Fibroblast of peridontal ligament (primary cell): Measurements from ENCODE around the gene SMIM22.

Source experiments
- DNase-seq: peaks from one replicate; pipeline ENCODE4 v3.0.0-alpha.2; 2010; ENCODE audit errors: extremely low read depth

The SMIM22 gene

DNA sequence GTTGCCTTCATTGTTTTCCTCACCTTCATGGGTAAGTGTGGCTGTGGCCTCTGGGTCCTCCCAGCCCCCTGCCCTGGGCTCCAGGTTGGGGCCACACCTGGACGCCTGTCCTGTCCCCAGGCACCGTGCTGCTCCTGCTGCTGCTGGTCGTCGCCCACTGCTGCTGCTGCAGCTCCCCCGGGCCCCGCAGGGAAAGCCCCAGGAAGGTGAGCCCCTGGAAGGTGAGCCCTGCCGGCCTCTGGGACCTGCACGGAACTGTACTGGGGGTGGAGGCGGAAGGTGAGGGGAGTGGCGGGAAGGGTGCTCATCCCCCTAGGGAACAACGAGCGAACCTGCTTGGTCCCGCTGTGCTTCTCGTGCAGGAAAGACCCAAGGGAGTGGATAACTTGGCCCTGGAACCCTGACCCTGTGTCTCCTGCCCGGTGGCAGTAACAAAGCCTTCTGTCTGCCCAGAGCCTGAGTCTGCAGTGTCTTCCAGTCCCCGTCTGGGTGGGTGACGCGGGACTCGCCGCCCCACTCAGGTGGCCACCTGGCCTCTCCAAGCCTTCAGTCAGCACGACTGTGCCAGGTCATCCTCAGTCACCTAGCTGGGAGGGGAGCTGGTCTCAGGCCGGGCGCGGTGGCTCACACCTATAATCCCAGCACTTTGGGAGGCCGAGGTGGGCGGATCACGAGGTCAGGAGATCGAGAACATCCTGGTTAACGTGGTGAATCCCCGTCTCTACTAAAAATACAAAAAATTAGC is 831 bp downstream of the SMIM22 start:
- DNase-seq, result no peak

DNA sequence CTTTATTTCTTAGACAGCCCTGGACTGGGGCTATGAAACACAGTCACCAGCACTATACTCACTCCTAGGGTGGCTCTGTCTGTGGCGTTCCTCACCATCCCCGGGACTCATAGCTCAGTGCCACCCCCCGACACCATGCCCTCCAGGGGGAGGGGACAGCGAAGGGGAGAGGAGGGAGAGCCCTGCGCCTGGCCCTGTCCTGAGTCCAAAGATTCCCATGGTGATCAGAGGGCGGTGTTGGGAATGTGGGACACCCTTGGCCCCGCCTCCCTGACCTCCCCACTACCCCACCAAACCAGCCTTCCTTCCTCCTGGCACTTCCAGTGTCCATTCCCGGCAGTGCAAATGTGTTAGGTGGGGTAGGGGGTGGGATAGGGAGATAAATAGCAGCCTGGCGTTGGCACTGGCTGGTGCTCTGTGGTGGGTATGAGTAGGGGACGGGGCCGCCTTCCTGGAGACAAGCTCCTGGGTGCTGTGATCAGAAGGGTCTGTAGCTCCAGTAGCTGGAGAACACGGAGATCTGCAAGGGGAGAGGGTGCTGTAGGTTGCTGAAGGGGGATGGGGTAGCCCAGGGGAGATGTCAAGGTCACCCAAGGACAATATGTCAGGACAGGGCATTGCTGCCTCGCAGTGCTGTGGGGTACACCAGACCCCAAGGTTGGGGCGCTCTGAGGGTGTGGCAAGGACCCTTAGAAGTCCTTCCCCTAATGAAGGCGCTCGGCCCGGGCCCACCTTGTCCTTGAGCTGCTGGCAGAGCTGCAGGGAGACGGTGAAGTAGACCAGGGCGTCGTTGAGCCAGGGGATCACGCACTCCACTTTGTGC is 2.0 kb downstream of the SMIM22 start:
- no peak for DNase-seq

DNA sequence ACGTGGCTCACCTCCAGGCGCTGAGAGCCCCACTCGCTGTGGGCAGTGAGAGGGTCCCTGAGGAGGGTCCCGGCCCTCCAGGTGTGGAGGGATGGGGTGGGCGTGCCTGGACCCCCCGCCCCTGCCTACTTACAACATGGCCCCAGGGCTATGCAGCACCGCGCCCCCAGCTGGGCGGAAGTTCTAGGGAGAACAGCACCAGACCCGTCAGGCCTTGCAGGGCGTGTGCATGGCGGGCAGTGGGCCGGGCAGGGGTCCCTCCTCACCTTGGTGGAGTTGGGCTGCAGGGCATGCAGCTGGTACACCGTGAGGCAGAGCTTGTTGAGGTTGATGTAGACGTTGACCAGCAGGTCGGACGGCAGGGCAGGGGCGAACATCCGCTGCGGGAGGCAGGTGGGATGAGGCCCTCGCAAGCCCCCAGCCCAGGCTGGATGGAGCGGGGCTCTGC is 2.7 kb downstream of the SMIM22 start:
- no peak for DNase-seq

DNA sequence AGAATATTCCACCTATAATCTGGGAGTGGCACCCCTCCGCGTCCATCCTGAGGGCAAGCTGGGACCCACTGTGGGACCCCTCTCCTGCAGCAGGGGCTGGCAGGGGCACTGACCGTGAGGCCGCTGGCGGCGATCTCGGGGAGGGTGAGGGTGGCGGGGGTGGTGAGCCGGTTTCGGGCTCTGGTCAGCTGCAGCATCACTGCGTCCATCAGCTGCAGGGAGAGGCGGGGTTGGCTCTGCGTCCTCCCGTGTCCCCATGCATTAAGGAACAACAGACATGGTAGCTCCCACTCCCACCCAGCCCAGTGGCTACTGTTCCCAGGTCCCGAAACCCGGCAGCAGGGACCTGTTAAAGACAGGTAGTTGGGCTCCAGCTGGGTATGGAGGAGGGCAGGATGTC is 3.3 kb downstream of the SMIM22 start:
- DNase-seq, result no peak

DNA sequence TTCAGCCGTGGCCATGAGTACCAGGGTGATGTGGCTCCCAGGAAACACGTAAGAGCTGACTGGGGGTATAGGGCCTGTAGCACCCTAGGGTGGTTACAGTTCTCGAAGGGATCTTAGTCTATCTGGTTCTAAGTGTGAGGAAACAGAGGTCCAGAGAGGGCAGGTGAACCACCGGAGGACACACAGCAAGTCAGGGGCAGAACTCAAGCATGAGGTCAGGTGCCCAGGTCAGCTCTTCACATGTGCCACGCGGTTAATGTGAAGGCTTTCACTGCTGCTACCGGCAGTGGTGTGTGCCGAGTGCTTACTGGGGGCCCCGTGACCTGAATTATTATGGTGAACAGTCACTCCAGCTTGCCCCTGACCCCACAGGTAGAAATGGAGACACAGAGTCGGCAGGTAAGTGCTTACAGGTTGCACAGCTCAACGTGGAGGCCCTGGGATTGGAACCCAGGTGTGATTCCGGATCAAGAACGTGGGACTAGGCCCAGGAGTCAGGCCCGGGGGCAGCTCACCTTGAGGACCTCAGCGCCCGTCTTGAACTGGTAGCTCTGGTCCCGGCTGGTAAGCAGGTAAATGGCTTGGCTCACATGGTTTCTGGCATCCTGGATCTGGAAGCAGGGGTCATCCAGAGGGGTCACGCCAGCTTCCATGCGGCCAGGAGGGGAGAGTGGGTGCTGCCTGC is 4.1 kb downstream of the SMIM22 start:
- no peak for DNase-seq

DNA sequence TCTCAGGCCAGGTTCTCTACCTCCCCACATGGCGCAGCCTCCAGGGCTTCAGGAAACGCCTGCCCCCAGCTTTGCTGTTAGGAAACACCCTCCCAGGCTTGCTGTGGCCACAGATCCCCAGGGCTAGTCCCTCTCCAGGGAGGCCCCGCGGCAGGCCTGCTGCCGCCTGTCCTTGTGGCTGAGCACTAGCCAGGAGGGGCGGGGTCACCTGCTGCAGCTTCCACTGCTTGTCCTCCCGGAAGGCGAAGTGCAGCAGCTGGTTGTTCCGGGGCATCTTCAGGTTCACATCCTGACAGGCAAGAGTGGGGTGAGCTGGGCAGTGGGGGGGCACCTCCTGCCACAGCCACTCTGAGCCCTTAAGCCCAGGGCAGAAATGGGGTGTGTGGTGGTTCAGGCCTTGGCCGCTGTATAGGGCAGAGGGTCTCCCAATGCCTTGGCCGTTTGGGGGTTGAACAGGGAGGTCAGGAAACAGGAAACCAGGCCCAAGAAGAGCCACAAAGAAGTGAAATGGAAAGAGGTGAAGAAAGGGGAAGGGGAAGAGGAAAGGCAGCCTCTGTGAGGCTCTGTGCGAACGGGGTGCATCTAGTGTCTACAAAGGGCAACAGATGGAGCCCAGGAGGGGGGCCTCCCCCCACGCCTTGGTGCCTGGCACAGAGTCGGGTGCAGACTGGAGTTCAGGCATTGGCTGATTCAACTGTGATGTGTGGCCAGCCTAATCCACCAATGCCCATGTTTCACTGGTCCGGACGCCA is 5.3 kb downstream of the SMIM22 start:
- DNase-seq, result no peak

DNA sequence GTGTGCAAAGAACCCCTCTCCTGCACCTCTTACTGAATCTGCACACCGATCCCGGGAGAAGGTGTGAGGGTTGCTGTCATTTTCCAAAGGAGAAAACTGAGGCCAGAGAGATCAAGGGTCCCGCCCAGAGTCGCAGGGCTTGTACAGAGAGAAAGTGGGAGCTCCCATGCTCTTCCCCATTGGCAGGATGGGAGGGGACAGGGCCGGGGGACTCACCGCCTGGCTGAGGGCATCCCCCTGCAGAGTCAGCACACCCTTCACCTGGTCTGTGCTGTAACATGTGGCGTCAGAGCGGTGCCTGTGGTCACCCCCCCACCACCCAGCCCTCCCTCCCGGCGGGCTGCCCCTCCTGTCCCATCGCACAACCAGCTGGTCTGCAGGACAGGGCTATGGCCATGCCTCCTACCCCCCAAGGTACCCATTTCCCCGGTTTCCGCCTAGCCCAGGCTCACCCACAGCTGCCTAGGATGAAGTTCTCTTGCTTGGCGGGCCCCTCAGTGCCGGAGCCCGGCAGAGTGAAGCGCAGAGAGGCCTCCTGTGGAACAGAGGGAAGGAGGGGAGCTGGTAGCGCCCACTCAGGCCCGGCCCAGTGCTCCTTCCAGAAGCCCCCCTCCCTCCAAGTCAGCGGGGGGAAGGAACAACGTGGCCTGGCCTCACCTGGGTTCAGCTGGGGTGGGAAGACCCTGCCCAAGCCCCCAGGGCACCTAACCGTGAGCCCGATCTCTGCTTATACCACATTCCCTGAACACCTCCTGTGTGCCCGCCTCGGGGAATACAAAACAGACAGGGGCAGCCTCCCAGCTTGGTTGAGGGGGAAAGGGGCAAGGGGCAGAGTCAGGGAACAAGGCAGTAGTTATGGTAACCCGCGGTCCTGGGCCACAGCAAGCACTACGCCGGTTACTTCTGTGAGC is 6.1 kb downstream of the SMIM22 start:
- no peak for DNase-seq

DNA sequence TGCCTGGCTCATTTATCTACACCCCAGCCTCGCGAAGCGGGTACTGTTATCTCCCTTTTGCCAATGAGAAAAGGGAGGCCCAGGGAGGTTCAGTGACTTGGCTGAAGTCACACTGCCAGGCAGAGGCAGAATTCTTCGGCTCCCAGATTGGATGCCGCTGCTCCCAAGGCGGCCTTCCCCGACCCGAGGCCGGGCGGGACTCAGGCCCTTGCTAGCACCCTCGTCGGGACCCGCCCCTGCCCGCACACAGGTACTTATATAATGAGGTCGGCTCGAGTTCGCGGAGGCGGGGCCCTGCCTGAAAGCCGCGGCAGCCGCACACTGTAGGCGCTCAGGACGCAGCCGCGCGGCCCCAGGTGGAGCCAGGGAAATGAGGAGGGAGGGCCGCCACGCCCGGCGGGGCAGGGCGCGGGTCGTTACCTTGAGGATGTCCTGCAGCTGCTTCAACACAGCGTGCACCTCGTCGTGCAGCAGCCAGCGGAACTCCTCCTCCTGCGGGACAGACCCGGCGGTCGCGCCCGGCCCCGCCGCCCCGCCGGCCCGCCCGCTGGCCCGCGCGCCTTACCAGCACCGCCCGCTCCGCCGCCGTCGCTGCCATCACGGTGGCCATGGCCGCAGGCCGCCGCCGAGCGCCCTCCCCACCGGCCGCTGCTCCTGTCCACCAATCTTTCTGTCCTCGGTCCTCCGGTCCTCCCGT is 6.9 kb downstream of the SMIM22 start, which contains the start of gene ROGDI:
Gene ROGDI (minus strand): TSS at position 672 of the 697 bp plus-strand sequence. CDS start 62 bp downstream, at position 610.
- peak; percentile 15 for DNase-seq

DNA sequence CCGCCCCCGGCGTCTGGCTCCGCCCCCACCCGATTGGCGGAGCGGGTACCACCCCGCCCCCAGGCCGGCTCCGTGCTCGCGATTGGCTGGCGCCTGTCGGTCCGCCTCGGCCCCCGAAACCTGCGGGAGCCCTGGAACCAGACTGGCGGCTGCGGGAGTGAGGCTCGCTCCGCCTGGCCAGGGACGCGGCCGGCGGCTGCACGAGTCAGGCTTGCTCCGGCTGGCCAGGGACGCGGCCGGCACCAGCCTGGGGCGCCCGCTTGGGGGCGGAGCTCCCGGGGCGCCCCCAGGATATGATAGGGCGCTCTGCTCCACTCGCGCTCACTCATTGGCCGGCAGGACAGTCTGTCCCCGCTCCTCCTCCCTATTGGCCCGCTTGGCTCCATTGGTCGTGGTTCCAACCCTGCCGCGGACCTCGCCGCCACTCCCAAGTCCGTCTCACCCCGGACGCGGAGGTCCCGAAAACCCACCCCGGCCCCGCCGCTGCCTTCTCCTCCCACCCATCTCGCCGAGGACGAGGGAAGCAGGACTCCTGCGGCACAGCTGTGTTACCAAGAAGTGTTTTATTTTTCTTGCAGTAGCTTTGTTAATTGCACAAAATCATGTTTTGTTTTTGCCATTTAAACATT is 7.6 kb downstream of the SMIM22 start:
- DNase-seq, result peak; percentile 84

DNA sequence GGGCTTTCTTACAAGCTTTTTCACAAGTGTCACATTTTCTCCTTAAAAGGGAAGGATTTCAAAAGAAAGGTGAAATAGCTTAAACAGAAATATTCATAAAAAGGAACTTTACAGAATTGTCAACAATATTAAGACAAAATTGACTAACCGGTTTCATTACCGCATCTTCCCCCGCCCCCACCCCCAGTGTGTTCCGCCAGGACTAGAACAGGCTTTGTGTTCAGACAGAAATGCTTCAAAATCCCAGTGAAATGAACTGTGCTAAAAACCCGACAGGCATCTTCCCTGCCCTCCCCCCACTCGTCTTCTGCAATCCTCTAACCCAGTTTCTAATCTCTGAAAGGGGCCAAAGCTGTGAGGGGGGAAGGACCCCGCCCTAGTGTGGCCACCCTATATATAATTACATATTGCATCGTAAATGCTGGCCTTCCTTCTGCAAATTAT is 8.3 kb downstream of the SMIM22 start:
- DNase-seq, result no peak

DNA sequence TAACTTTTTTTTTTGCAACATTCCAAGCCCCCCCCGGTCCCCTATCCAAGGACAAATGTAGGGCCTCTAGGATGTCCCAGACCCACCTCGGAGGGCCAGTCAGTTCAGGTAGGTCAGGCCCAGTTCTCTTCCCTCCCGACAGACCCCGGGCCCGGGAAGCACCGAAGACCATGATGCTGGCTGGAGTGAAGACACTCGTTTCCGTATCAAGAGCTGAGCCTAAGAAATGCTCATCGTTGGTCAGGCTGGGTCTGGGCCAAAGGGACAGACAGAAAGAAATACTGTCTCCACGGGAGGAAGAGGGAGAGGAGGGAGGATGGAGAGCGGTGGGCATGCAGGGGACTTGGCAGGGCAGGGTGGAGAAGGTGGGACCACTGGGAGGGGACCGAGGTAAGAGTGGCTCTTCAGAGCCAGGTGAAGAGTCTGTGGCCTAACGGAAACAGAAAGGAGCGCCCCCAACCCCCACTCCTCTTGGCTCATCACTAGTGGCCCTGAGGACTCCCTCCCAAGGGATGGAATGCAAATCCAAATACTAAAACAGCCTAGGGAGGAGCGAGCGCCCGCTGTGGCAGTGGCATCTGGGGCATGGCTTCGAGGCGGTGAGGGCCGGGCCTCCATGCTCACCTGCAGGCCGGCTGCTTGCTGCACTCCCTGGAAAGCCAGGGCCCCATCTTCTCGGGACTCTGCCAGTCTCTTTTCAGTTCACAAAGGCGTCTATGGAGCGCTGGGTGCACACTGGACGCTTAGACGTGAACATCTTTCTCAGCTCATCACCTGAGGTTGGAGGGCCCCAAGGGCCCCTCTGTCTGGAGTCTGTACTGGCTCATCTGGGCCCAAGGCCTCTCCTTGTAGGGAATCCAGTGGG is 9.0 kb downstream of the SMIM22 start:
- no peak for DNase-seq

DNA sequence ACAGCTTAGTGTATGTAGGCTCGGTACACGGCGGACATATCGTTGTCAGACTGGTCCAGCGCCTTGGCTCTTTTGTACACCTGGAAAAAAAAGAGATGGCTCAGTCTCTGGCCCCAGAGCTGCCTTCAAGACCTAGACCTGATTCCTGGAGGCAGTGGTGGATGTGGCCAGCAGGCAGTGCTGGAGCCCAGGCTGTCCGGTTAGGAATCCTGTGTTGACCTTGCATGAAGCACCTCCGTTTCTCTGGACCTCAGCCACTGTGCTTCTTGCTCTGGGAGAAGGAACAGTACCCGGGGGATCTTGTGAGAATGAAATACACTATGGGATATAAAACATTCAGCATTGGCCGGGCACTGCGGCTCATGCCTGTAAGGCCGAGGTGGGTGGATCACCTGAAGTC is 10.1 kb downstream of the SMIM22 start:
- DNase-seq, result no peak

DNA sequence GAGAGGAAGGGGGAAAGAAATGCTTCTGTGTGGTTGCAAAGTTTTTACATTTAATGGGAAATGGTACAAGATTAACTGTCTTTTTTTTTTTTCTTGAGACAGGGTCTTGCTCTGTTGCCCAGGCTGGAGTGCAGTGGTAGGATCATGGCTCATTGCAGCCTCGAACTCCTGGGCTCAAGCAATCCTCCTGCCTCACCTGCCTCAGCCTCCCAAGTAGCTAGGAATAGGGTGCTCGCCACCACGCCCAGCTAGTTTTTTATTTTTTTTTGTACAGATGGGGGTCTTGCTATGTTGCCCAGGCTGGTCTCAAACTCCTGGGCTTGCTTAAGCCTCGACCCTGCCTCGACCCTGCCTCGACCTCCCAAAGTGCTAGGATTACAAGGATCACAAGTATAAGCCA is 11.1 kb downstream of the SMIM22 start:
- DNase-seq, result no peak

DNA sequence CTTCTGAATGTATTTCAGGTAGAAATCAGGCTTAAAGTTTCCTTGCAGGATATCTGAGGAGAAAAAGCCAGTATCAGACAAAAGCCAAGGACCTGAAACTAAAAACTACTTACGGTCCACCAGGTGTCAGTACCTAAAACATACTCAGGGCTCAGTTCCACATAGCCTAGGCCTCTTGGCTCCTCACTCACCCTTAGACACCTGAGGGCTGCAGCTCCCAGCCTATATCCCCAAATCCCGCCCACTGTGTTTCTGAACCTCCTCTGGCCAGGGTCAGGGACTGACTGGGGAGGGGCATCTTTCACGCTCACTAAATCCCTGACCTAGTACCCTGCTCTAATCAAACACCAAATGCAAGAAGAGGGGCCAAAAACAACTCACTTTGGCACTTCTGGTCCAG is 16.1 kb downstream of the SMIM22 start:
- no peak for DNase-seq

DNA sequence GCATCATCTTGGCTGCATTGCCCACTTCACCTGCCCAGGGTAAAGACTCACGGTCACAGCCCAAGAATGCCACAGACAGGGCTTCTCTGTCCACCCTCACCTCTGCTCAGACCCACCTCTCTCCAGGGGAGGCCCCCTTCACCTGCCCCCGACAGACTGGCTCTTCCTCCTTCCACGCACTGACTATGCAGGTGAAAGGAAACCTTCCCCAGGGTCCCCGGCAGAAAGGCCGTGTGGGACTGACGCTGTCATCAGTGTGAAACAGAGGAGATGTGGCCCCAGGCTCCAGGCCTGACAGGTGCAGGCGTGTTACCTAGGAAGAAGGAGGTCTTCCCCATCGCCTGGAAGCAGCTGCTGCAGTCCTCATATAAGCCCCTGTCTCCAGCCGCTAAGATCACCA is 16.6 kb downstream of the SMIM22 start:
- DNase-seq, result no peak

DNA sequence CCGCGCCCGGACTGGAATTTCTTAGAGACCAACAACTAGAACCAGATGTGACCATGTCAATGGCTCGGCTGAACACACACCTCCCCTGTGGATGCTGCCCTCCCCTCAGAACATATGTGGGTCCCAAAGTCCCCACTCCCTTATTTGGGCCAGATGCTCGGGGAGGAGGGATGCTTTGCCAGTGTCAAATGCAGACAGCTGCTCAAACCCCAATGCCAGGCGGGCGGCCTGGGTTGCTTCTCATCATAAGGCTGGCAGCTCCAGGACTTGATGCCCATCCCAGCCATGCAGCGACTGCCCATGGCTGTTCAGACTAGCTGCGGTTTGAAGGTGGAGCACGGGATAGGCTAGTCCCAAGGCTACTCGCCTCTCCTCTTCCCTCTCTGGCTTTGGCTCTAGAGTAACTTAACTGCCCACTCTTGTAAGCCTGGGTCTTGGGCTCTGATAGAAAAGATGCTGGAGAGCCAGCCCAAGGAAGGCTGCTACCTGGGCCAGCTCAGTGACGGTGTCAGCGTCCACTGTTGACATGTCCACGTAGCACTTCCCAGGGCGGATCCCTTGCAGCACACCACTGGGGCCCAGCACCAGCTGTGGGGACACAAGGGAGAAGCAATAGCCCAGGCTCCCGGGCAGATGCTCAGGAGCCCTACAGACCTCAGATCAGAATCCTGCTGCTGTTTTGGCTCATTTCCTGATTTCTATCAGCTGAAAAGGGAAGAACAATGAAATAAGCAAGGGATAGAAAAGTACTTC is 18.3 kb downstream of the SMIM22 start:
- no peak for DNase-seq

DNA sequence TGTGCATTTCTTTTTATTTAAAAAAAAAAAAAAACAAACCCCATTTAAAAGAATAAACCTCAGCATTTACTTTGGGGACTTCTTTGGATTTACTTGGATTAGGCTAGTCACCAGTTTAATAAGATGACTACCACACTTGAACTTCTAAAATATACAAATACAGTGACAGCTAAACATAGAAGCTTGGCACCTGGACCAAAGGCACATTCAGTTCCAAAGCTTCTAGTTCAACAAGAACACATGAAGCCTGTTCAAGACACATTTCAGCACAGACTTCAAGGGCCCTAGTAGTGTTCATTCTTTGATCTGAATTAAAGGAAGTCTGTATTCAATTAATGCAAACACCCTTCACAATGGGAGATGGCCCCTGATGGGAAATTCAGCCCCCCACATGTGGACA is 18.9 kb downstream of the SMIM22 start:
- no peak for DNase-seq
